RWPE2 (cell line): ENCODE data around the gene KCNF1.
A peak's percentile ranks its signal among the peaks of the same experiment; 100 is the strongest.

Experiments used
- ATAC-seq: fragments of 200-7000 bp; cut with Tn5 transposase; 3 replicates; pipeline ENCODE4 v1.9.1; 2021; ENCODE audit warnings: low read depth
- DNase-seq: peaks from one replicate; pipeline ENCODE4 v3.0.0-alpha.2; 2020; ENCODE audit warnings: low spot score
- H3K27ac ChIP-seq: fragments of 450-650 bp; 2 replicates; pipeline ENCODE4 v1.5.1; 2017; ENCODE audit warnings: mild to moderate bottlenecking; ENCODE audit not compliant: poor library complexity, severe bottlenecking
- H3K27me3 ChIP-seq: fragments of 250-450 bp; sonication (Bioruptor Pico); 2 replicates; pipeline ENCODE4 v1.5.1; 2021; ENCODE audit warnings: mild to moderate bottlenecking, moderate library complexity; ENCODE audit not compliant: insufficient read depth, poor library complexity, severe bottlenecking
- H3K36me3 ChIP-seq: fragments of 250-450 bp; sonication (Bioruptor Pico); 2 replicates; pipeline ENCODE4 v1.5.1; 2020; ENCODE audit warnings: low read depth, mild to moderate bottlenecking, moderate library complexity
- H3K4me1 ChIP-seq: fragments of 250-450 bp; sonication (Bioruptor Pico); 2 replicates; pipeline ENCODE4 v1.5.1; 2021; ENCODE audit warnings: mild to moderate bottlenecking, moderate library complexity; ENCODE audit not compliant: insufficient read depth, poor library complexity, severe bottlenecking
- H3K4me3 ChIP-seq: fragments of 250-450 bp; sonication (Bioruptor Pico); 2 replicates; pipeline ENCODE4 v1.5.1; 2021; ENCODE audit warnings: mild to moderate bottlenecking, moderate library complexity; ENCODE audit not compliant: severe bottlenecking
- H3K9me3 ChIP-seq: fragments of 250-450 bp; sonication (Bioruptor Pico); 2 replicates; pipeline ENCODE4 v1.5.1; 2021; ENCODE audit warnings: mild to moderate bottlenecking, moderate library complexity; ENCODE audit not compliant: severe bottlenecking
- TF ChIP-seq, protein P1 (sequence below): fragments of 450-650 bp; IDR thresholded peaks from one replicate; pipeline ENCODE4 v1.5.1; 2017; ENCODE audit warnings: mild to moderate bottlenecking, moderate library complexity; ENCODE audit not compliant: poor library complexity, severe bottlenecking

The KCNF1 gene

DNA sequence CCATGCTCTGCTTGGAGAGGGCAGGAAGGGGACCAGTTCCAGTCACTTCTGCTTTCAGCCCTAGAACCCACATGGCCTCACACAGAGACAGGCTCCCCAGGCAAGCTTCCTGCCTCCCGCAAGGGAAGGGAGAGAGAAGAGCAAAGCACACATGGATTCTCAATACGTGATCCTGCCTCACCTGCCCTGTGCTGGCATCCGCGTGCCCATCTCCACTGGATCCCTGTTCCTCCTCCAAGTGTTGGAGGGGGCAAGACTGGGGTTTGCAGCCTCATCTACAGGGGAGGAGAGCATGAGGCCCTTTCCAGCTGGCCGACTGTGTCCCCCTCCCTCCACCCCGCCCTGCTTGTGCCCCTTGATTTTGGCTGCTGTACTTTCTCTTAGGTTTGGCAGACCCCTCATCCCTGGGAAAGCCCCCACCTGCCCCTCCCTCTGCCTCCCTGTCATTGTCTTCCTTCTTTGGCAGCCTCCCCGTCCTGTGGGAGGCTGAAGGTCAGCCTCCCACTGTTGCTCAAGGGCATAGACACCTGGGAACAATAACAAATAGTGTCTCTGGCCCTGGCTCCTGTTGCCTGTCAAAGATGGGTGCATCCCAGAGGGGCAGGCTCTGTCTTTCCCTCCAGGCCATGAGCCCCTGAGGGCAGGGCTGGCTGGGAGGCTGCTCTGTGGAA, 22.7 kb downstream of the KCNF1 start:
- Histone ChIP-seq H3K27ac (no peak overlapping the region), H3K9me3 (no peaks in the 10 kb centered on the region), H3K4me1 (peaks cover 10% of the 10 kb centered on the region), H3K36me3 (no peaks in the 10 kb centered on the region), H3K4me3 (no peak overlapping the region), H3K27me3 (no peaks in the 10 kb centered on the region)
- TF ChIP-seq, protein P1, sequence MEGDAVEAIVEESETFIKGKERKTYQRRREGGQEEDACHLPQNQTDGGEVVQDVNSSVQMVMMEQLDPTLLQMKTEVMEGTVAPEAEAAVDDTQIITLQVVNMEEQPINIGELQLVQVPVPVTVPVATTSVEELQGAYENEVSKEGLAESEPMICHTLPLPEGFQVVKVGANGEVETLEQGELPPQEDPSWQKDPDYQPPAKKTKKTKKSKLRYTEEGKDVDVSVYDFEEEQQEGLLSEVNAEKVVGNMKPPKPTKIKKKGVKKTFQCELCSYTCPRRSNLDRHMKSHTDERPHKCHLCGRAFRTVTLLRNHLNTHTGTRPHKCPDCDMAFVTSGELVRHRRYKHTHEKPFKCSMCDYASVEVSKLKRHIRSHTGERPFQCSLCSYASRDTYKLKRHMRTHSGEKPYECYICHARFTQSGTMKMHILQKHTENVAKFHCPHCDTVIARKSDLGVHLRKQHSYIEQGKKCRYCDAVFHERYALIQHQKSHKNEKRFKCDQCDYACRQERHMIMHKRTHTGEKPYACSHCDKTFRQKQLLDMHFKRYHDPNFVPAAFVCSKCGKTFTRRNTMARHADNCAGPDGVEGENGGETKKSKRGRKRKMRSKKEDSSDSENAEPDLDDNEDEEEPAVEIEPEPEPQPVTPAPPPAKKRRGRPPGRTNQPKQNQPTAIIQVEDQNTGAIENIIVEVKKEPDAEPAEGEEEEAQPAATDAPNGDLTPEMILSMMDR = no peak
- no peak for ATAC-seq
- no peak for DNase-seq

DNA sequence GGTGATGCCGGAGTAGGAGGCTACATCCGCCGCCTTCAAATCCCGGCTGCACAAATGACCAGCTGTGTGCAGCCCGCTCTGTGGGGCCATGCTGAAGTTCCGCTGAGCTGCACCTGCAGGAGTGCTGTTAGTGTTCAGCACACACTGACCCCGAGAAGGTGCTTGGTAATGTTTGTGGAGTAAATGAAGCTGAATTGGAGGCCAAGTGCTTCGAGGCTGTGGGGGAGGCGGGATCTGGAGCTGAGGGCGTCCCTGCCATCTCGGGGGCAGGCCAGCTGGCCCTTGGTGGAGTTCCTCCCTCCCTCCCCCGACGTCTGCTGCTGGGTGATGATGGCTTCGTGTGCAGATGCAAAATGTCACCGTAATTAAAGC, 23.2 kb downstream of the KCNF1 start:
- Histone ChIP-seq H3K4me3 (no peak overlapping the region), H3K9me3 (no peaks in the 10 kb centered on the region), H3K27me3 (no peaks in the 10 kb centered on the region), H3K4me1 (peaks cover 10% of the 10 kb centered on the region), H3K27ac (no peak overlapping the region), H3K36me3 (no peaks in the 10 kb centered on the region)
- TF ChIP-seq, protein P1 = no peak
- no peak for ATAC-seq
- no peak for DNase-seq

- H3K27ac ChIP-seq = no peak overlapping the region
- no peak overlapping the region for H3K4me3 ChIP-seq
- no peaks in the 10 kb centered on the region for H3K9me3 ChIP-seq
- ATAC-seq (no peak), DNase-seq (no peak)
- H3K36me3 ChIP-seq = no peaks in the 10 kb centered on the region
- TF ChIP-seq, protein P1 = no peak
- no peaks in the 10 kb centered on the region for H3K27me3 ChIP-seq
- peaks cover 10% of the 10 kb centered on the region for H3K4me1 ChIP-seq
Observed at GRCh38 chr2:10935366-10935918, 23.7 kb downstream of the KCNF1 start.

- DNase-seq (no peak), ATAC-seq (peak; percentile 98)
- no peaks in the 10 kb centered on the region for H3K27me3 ChIP-seq
- no peak overlapping the region for H3K4me3 ChIP-seq
- H3K4me1 ChIP-seq = peaks cover 10% of the 10 kb centered on the region
- TF ChIP-seq, protein P1 = no peak
- no peak overlapping the region for H3K27ac ChIP-seq
- no peaks in the 10 kb centered on the region for H3K36me3 ChIP-seq
- no peaks in the 10 kb centered on the region for H3K9me3 ChIP-seq
Observed at GRCh38 chr2:10935953-10936942, 24.5 kb downstream of the KCNF1 start.
